ENCODE measurements around the gene GPC1.
"Not testable (repeated sequence)": the region's sequence is repeated elsewhere in the genome, so short reads cannot be mapped to it uniquely, and the experiment has no call there.

GPC1 gene

DNA sequence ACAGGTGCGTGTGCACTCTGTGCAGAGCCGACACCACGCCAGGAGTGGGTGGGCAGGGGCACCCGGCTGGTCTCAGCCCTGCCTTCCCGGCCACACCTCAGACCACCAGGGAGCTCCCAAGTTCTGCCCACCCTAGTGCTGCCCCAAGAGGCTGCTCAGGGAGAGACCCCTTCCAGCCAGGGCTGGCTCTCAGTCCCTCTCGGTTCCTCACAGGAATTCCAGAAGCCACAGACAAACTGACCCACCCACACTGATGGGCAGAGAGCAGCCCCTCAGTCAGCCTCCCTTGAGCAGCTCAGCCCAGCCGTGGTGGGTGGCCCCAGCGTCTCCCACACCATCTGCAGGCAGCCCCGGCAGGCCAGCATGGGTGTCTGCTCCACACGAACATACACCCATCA lies 33.8 kb downstream of the GPC1 start:
- no peak for DNase-seq

- no peak for DNase-seq
Observed at GRCh38 chr2:240469740-240470139, 34.3 kb downstream of the GPC1 start.

DNA sequence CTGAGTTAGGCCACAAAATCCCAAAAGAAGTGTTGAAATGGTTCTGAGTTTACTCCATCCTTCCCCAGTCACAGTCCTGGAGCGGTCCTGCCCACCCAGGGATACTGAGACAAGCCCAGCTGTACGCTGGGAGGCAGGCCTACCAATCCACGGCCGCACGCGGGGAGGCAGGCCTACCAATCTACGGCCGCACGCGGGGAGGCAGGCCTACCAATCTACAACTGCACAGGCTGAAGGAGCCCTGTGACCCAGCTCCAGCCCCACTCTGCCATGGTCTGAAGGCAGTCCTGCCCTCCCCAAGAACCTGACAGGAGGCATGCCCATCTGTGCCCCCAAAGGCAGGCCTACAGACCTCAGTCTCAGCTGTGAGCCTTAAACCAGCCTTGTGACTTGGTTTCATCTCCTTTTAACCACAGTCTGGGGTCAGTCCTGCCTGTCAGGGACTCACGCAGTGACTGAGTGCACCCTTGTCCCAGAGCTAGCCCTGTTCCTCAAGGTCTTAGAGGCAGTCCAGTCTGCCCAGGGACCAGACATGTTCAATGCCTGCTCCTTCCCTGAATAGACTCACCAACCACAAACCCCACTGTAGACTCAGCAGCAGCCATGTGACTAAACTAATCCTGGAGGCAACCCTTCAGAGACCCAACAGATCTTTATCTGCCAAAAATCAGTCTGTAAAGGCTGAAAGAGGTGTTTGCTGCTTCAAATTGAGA lies 36.8 kb downstream of the GPC1 start:
- no peak for DNase-seq

- no peak for DNase-seq
Observed at GRCh38 chr2:240473211-240473610, 37.7 kb downstream of the GPC1 start.

- no peak for DNase-seq
Observed at GRCh38 chr2:240477916-240478315, 42.5 kb downstream of the GPC1 start.

DNA sequence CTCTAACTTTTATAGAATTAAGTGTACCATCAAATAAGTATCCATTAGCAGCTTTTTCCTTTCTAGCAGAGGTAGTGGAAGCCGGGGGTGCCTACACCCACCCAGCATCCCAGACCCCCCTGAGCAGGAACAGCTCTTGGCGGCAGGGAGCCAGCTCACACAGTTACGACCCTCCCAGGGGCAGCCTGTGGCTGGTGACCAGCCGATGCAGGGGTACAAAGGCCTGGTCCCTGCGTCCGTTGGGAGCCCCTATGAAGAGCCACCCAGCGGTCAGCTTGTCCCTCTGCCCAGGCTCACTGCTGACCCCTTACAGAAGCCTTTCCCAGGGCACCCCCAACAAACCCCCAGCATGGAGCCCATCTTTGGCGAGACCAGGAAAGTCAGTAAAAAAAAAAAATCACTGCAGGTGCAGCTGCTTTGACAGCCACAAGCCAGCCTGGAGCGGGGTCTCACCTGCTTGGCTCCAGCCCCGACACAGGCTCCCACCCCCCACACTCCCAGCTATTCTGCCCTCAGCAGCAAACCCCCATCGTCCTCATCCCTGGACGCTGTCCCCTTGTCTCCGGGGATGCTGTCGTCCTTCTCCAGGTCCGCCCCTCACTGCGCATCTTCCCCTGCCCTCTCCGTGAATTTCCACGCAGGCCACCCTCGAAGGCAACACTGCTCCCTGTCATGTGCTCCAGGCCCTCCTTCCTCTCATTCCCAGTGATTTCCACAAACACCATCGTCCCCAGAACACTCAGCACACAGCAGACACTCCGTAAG lies 43.1 kb downstream of the GPC1 start:
- DNase-seq, result no peak

DNA sequence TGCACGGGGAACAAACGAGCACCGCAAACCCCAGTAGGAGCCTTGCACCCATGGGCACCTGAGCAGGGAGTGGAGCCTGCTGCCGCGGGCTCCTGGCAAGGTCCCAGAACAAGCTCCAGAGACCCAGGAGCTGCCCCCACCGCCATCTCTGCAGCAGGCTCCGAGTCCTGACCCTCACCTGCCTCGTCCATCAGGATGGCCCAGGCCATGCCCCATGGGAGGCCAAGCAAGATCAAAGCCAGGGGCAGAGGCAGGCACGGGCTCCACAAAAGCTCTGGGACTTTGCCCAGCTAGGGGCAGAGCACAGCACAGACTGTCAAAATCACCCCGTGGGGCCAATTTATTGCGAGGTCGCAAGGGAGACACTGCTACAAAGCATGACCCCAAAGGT lies 43.6 kb downstream of the GPC1 start:
- DNase-seq, result no peak

DNA sequence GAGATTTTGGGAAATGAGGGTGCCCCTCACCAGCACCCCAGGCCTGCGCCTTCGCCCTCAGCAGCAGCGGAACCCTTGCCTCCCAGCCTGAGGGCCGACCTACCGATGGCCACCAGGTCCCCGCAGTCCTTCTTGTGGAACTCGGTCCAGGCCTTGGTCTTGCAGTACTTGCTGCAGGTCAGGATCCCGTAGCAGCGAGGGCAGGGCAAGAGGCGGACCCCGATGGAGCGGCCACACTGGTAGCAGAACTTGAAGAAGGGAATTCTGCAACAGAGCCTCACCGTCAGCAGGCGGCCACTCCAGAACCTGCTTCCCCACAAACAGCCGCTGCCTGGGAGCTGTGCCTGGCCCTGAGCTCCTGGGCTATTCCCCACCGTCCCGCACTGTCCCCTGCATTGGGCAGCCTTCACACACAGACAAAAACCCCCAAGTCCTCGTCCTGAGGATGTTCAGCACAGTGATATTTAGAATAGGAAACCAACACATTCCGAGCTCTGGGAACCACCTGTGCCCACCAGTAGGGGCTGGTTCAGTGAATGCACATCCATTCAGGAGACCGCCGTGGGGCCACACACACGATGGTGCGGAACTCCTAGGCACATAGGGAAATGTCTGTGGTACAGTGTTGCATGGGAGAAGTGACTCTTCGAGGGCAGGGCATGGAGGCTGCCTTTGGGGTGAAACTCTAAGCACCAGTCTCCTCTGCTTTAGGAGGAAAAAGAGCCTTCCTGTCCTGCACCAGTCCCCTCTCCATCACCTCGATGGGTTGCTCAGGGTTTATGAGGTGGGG lies 45.6 kb downstream of the GPC1 start:
- DNase-seq, result no peak

DNA sequence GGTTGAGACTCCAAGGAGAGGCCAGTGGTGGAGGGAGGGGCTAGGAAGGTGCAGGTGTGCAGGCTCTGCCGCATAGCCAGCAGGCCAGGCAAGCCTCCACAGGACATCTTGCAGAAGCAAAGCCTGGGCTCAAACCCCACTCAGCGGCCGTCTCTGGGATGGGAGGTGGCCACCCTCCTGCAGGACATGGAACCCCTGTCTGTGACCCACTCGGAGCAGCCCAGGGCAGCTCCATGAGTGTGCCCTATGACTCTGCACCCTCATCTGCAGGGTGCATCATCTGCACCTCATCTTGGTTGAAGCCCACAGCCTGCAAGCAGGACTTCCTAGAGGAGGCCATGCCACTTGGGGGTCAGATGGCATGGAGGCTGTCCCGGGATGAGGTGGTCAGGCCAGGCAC lies 46.3 kb downstream of the GPC1 start:
- no peak for DNase-seq

DNA sequence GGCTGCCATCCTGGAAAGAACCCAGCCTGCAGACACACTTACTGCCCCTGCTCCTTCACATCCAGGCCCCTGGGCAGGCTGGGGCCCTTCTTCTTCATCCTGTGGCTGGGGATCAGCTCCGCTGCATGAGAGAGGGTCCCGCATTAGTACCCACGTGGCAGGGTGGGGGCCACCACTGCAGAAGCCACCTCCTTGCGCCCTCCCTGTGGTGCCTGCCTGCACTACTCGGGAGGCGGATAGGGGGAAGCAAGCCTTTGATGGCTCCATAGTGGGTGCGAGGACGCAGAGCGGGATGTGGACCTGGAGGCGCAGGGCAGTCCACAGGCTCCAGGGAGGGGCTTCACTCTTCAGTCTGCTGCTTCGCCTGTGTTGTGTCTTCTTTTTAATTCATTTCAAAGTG lies 46.7 kb downstream of the GPC1 start:
- no peak for DNase-seq

DNA sequence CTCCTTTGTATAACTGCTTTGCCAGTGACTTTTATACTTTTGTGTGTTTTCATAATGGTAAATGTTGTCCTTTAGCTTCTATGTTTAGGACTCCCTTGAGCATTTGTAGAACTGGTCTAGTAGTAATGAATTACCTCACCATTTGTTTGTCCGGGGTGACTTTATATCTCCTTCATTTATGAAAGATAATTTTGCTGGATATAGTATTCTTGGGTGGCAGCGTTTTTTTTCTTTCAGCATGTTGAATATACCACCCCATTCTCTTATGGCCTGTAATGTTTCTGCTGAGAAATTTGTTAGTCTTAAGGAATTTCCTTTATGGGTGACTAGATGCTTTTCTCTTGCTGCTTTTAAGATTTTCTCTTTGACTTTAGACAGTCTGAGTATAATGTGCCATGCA lies 56.0 kb downstream of the GPC1 start:
- DNase-seq, result no peak

DNA sequence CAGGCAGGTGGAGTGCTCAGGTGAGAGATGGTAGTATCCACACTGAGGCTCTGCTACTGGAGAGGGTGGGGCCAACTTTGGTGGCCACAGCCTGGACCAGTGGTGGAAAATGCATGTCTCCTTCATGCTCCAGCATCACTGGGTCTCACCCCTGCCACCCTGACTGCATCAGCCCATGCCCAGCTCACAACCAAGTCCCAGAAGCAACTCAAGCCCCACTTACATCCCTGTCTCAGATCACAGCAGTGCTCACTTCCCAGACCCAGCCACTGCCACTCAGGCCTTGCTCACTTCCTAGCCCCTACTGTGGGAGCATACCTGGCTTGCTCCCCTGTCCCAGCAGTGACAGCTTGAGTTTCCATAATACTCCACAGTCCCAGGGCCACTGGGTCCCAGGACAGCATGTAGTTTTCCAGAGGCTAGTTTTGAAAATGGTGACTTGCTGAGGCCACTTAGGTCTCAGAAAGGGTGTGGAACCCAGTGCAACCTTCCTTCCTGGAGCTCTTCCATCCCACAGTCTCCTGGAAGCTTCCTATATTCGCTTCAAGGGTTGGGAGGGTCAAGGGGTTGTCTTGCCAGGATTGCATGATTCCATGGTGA lies 58.8 kb downstream of the GPC1 start:
- no peak for DNase-seq

GRCh38 chr2:240494942-240495341 lies 59.5 kb downstream of the GPC1 start:
- not testable (repeated sequence) for DNase-seq

- DNase-seq, result not testable (repeated sequence)
Observed at GRCh38 chr2:240497082-240497481, 61.6 kb downstream of the GPC1 start.

DNA sequence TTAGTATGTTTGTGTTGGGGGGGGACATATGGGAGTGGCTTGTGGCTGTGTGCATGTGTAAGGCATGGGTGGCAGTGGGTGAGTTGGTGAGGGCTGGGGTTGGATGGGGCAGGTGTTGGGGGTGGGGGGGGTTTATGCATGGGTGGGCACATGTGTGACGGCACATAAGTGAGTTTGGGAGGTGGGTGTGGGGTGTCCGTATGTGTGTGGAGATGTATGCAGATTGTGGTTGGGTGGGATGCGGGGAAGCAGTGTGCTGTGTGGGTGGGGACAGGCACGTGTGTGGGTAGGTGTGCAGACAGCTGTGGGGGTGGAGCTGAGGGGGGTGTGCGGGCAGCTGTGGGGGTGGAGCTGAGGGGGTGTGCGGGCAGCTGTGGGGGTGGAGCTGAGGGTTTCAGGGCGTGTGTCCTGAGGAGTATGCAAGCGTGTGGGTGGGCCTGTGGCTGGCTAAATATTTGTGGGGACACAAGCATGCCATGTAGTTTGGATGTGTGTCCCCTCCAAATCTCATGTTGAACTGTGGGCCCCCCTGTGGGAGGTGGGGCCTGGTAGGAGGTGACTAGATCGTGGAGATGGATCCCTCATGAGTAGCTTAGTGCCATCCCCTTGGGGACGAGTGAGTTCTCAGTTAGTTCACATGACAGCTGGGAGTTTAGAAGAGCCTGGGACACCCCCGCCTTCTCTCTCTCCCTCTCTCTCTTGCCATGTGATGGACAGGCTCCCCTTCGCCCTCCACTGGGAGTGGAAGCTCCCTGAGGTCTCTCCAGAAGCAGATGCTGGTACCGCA lies 62.9 kb downstream of the GPC1 start:
- no peak for DNase-seq

DNA sequence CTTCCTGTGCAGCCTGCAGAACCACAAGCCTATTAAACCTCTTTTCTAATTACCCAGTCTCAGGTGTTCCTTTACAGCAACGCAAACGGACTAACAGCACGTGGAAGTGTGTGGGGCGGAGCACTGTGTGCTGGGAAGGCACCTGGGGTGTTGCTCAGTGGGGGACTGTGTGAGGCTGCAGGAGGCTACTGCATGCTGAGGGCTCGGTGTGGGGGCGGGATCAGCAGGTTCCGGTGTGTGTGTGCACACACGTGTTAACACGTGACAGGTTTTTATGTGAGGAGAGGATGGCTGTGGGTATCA lies 63.4 kb downstream of the GPC1 start:
- DNase-seq, result no peak

DNA sequence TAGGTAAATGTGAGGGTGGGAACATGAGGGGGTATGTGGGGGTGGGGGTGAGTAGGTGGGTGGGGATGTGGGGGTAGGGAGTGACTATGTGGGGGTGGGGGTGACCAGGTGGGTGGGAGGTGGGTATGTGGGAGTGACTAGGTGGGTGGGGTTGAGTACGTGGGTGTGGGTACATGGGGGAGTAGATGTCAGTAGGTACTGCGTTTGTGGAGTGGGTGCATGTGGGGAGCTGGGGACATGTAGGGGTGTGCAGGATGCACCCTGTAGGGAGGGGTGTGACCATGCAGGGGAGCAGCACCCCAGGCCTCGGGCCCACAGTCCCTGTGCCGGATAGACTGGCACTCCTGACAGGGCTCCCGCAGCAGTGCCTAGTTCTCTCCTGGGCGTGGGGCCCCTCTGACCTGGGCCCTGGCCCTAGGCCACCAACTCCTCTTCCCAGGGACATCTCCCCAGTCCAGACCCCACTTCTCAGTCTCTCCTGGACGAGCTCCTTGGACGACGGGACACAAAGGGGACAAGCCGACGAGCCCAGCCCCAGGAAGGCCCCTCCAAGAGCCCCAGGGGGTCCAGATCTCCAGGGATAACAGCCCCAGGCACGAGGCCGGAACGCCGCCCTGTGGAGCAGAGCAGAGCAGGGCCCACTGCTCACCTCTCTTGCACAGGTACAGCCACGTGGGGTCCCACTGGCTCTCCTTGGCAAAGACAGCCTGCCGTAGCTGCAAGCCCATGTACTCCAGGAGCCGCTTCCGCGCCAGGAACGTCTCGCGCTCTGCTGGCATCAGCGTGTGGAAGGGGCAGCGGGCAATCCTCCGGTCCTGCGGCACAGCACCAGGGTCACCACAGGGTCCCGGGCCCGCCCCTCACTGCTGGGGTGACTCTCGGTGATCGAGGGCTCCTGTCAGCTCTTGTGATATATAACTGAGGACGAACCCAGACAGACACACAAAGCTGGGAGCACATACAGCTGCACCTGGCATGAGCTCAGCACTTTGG lies 64.1 kb downstream of the GPC1 start:
- DNase-seq, result no peak

GRCh38 chr2:240500561-240501423 lies 65.3 kb downstream of the GPC1 start:
- no peak for DNase-seq

GRCh38 chr2:240501531-240501991 lies 66.1 kb downstream of the GPC1 start:
- DNase-seq, result no peak

- no peak for DNase-seq
Observed at GRCh38 chr2:240502059-240502429, 66.6 kb downstream of the GPC1 start.
